ENCODE measurements around the gene DNM2. TPM values are rescaled to one million over a fixed set of nuclear protein-coding genes. Genes with fewer than 3 reads are reported as not detected.
"Not testable (repeated sequence)": the region's sequence is repeated elsewhere in the genome, so short reads cannot be mapped to it uniquely, and the experiment has no call there.

Gene DNM2
- total RNA-seq, 4 donors from 2014 or later = 469 to 1,152 (median 585) TPM

DNA sequence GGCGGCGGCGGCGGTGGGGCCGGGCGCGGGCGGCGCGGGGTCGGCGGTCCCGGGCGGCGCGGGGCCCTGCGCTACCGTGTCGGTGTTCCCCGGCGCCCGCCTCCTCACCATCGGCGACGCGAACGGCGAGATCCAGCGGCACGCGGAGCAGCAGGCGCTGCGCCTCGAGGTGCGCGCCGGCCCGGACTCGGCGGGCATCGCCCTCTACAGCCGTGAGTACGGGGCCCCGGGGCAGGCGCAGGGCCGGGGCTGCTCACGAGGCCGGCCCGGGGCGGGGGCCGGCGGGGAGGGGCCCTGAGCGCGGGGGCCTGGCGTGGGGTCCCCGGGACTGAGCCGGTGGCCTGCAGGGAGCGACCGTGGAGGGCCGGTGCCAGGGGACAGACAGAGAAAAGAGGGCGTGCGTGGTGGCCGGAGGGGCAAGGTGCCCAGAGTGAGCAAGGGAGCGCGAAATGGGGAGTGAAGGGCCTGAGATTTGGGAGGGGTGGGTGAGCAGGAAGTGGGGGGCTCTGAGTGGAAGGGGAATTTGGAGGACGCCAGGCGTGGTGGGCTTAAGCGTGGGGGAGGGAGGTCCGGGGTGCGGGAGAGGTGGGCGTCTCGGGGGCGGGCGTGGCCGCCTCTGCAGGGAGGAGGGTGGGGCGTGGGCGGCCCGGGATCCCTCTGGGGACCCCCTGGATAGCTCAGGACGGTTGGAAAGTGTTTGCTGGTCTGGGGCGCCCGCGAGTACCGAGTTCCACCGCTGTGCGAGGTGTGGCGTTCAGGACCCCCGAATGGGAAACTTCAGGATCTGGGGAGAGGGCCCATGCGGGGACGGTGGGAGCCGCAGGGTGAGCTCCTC, 154.0 kb downstream of the DNM2 start:
- Histone ChIP-seq H3K4me3 (peak overlapping the region; percentile 75 to 96 (median 89)), H3K36me3 (no peaks in the 10 kb centered on the region), H3K9me3 (no peaks in the 10 kb centered on the region), H3K27me3 (no peaks in the 10 kb centered on the region), H3K4me1 (peaks cover 19 to 41% (median 31%) of the 10 kb centered on the region in 4 donors), H3K27ac (peak overlapping the region; percentile 88 to 97 (median 92))
- in situ Hi-C loops (cut with MboI; ENCODE audit: low pct_ligation_motif_present in 1 of 4, low pct_unique_long_range_greater_than_20kb in 1 of 4, low sequenced_read_pairs in 3 of 4) = loop anchor here in 2 of 4 donors (25.0 kb wide), 1 partner anchor 160 kb away; the partner anchor contains the start of genes DNM2 (in 2 of the 2) and QTRT1 (in 2 of the 2)
- no peak for TF ChIP-seq EP300 (IDR thresholded peaks at IDR 0.05; ENCODE audit: low read depth)
- TF ChIP-seq, protein P1, sequence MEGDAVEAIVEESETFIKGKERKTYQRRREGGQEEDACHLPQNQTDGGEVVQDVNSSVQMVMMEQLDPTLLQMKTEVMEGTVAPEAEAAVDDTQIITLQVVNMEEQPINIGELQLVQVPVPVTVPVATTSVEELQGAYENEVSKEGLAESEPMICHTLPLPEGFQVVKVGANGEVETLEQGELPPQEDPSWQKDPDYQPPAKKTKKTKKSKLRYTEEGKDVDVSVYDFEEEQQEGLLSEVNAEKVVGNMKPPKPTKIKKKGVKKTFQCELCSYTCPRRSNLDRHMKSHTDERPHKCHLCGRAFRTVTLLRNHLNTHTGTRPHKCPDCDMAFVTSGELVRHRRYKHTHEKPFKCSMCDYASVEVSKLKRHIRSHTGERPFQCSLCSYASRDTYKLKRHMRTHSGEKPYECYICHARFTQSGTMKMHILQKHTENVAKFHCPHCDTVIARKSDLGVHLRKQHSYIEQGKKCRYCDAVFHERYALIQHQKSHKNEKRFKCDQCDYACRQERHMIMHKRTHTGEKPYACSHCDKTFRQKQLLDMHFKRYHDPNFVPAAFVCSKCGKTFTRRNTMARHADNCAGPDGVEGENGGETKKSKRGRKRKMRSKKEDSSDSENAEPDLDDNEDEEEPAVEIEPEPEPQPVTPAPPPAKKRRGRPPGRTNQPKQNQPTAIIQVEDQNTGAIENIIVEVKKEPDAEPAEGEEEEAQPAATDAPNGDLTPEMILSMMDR (IDR thresholded peaks at IDR 0.05) = peak; percentile 12 to 66 (median 30)
- 1% methylated on average over 44 of the region's 90 CpGs; no CpG with 5 or more reads in 1 of the 2 donors for WGBS, 2 donors (ENCODE audit: low coverage in 1 of 2)
- intact Hi-C loops (cut with DNase I; ENCODE audit: low total_unique reads) = loop anchor here (10.0 kb wide), 1 partner anchor 53 kb away; the partner anchor contains the start of genes TIMM29 and YIPF2
- DNase-seq = peak; percentile 44

DNA sequence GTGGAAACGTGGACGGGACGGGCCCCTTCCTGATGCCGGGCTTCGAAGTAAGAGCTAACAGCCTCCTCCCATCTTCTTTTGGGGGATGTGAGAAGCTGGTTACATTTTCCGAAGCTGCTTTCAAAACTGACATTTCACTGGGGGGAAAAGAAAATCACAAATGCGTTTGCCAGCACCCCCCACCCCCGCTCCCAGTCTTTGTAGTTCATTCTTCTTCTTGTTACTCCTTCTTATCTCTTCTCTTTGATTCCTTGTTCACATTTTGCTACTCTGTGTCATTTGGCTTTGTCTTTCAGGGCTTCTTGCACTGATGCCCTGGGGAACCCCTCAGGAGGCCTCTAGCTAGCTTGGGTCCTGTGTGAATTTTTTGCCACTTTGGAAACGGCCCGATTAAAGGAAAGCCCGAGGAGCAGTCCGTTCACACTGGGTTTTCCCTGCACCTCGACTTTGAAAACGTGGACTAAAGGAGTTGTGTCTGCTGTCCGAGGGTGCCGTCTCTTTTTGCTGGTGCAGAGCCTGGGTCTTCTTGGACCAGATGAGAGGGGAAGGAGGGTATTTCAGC, 154.7 kb downstream of the DNM2 start:
- peak overlapping the region; percentile 88 to 97 (median 92) for H3K27ac ChIP-seq
- TF ChIP-seq, protein P1 (IDR thresholded peaks at IDR 0.05) = peak in 1 of 5 experiments; percentile 8
- no peak for TF ChIP-seq POLR2AphosphoS5 (IDR thresholded peaks at IDR 0.05)
- peaks cover 24 to 48% (median 33%) of the 10 kb centered on the region in 4 donors for H3K4me1 ChIP-seq
- no peaks in the 10 kb centered on the region for H3K27me3 ChIP-seq
- H3K9me3 ChIP-seq = no peaks in the 10 kb centered on the region
- intact Hi-C loops (cut with DNase I; ENCODE audit: low total_unique reads) (loop anchor here (10.0 kb wide), 1 partner anchor 52 kb away; the partner anchor contains the start of genes TIMM29 and YIPF2), in situ Hi-C loops (cut with MboI; ENCODE audit: low pct_ligation_motif_present in 1 of 4, low pct_unique_long_range_greater_than_20kb in 1 of 4, low sequenced_read_pairs in 3 of 4) (loop anchor here in 2 of 4 donors (25.0 kb wide), 1 partner anchor 160 kb away; the partner anchor contains the start of genes DNM2 (in 2 of the 2) and QTRT1 (in 2 of the 2))
- H3K4me3 ChIP-seq = peak overlapping the region; percentile 75 to 96 (median 89)
- H3K36me3 ChIP-seq = no peaks in the 10 kb centered on the region
- no peak for DNase-seq
- WGBS, 2 donors (ENCODE audit: low coverage in 1 of 2) = 0 to 3% methylated on average over 2 to 16 of the region's 16 CpGs

DNA sequence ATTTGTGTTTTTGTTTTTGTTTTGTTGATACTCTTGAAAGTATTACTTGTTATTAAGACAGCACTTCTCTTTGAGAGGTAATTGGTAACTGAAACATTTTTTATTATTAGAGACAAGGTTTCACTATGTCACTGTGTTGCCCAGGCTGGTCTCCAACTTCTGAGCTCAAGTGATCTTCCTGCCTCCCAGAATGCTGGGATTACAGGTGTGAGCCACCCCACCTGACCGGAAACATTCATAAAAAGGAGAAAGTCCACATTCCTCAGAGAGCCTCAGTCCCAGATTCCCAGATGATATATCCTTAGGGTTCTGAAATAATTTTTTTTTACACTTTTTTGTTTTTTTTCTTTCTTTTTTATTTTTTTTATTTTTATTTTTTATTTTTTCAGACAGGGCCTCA, 156.1 kb downstream of the DNM2 start:
- H3K27me3 ChIP-seq = no peaks in the 10 kb centered on the region
- peak in 1 of 3 donors; percentile 67 for TF ChIP-seq POLR2AphosphoS5 (IDR thresholded peaks at IDR 0.05)
- TF ChIP-seq EP300 (IDR thresholded peaks at IDR 0.05; ENCODE audit: low read depth) = no peak

DNA sequence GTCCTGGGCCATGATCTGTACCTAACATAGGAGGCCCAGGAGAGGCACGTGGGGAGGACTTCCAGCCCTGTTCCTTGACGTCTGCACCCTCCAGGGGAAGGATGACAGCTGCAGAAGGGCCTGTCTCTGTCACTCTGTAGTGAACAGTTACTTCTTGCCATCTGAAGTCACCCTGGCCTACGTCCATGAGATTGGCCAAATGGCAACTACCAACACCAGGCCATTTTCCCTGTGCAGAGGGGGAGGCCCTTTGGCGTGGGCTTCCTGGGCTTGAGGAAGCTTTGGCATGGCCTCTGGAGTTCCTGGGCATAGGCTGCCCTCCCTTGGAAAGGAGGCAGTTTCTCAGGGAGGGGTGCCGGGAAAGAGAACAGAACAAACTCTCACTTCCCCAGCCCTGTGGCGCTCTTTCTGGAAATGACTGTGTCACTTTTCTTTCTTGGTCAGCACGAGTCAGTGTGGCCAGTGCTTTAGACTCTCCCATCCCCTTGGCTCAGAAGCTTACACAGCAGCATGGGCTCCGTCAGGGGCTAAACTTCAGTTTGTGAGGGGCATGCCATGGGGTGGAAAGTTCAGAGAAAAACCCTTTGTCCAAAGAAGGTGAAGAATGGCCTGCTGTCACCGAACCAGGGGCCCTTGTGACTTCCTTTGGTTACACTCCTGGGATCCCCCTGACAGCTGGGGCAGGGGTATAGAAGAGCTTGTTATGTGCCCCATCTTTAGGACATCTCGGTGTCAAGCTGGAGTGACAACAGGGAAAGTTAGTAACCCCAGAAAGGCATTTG, 158.8 kb downstream of the DNM2 start:
- H3K27ac ChIP-seq = peak overlapping the region; percentile 28 to 53 (median 46)
- intact Hi-C loops (cut with DNase I; ENCODE audit: low total_unique reads) = loop anchor here (5.0 to 10.0 kb wide), 2 partner anchors 48 to 761 kb away; partner anchors contain the start of genes TIMM29 and YIPF2
- no peaks in the 10 kb centered on the region for H3K36me3 ChIP-seq
- no peaks in the 10 kb centered on the region for H3K27me3 ChIP-seq
- no peak for TF ChIP-seq POLR2AphosphoS5 (IDR thresholded peaks at IDR 0.05)
- TF ChIP-seq EP300 (IDR thresholded peaks at IDR 0.05; ENCODE audit: low read depth) = no peak
- in situ Hi-C loops (cut with MboI; ENCODE audit: low pct_ligation_motif_present in 1 of 4, low pct_unique_long_range_greater_than_20kb in 1 of 4, low sequenced_read_pairs in 3 of 4) = no loop called here
- H3K4me3 ChIP-seq = no peak overlapping the region
- DNase-seq = peak; percentile 44
- H3K9me3 ChIP-seq = no peaks in the 10 kb centered on the region
- WGBS, 2 donors (ENCODE audit: low coverage in 1 of 2) = 73% methylated on average over 10 of the region's 10 CpGs; no CpG with 5 or more reads in 1 of the 2 donors
- H3K4me1 ChIP-seq = peaks cover 33 to 65% (median 42%) of the 10 kb centered on the region in 4 donors

More for the DNA sequence above, 156.1 kb downstream of the DNM2 start:
- no peaks in the 10 kb centered on the region for H3K9me3 ChIP-seq
- peak; percentile 54 for DNase-seq
- 56 to 67% methylated on average over 1 of the region's 1 CpG for whole genome bisulfite sequencing, 2 donors (ENCODE audit: low coverage in 1 of 2)
- peaks cover 37 to 61% (median 38%) of the 10 kb centered on the region in 4 donors for H3K4me1 ChIP-seq
- in situ Hi-C loops (cut with MboI; ENCODE audit: low pct_ligation_motif_present in 1 of 4, low pct_unique_long_range_greater_than_20kb in 1 of 4, low sequenced_read_pairs in 3 of 4) (loop anchor here in 2 of 4 donors (25.0 kb wide), 1 partner anchor 162 kb away; the partner anchor contains the start of genes DNM2 (in 2 of the 2) and QTRT1 (in 2 of the 2)), intact Hi-C loops (cut with DNase I; ENCODE audit: low total_unique reads) (loop anchor here (10.0 kb wide), 1 partner anchor 51 kb away; the partner anchor contains the start of genes TIMM29 and YIPF2)
- no peak overlapping the region for H3K4me3 ChIP-seq
- H3K27ac ChIP-seq = peak overlapping the region; percentile 48 to 97 (median 76)
- H3K36me3 ChIP-seq = no peaks in the 10 kb centered on the region

DNA sequence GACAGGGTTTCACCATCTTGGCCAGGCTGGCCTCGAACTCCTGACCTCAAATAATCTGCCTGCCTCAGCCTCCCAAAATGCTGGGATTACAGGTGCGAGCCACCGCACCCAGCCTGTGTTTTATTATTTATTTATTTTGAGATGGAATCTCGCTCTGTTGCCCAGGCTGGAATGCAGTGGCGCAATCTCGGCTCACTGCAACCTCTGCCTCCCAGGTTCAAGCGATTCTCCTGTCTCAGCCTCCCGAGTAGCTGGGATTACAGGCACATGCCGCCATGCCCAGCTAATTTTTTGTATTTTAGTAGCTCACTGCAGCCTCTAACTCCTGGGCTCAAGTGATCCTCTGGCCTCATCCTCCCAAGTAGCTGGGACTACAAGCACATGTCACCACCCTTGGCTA, 159.7 kb downstream of the DNM2 start:
- peak overlapping the region; percentile 17 to 57 (median 51) for H3K27ac ChIP-seq
- in situ Hi-C loops (cut with MboI; ENCODE audit: low pct_ligation_motif_present in 1 of 4, low pct_unique_long_range_greater_than_20kb in 1 of 4, low sequenced_read_pairs in 3 of 4); H3K9me3 ChIP-seq; H3K4me3 ChIP-seq; H3K27me3 ChIP-seq; DNase-seq; H3K36me3 ChIP-seq: not testable (repeated sequence)
- peaks cover 28 to 67% (median 42%) of the 10 kb centered on the region in 4 donors for H3K4me1 ChIP-seq
- 83 to 89% methylated on average over 2 to 9 of the region's 9 CpGs for WGBS, 2 donors (ENCODE audit: low coverage in 1 of 2)
- intact Hi-C loops (cut with DNase I; ENCODE audit: low total_unique reads) = loop anchor here (5.0 to 10.0 kb wide), 2 partner anchors 47 to 760 kb away; partner anchors contain the start of genes TIMM29 and YIPF2
